K562 (cell line): Measurements from ENCODE around the gene NBEAL1. TPM values are rescaled to one million over a fixed set of nuclear protein-coding genes. Genes with fewer than 3 reads are reported as not detected.
A peak's percentile ranks its signal among the peaks of the same experiment; 100 is the strongest.

ENCODE experiments used
- BRCA1 ChIP-seq, 2 experiments: fragments of 450-650 bp in 1 of 2; sonication (generic) in 1 of 2; formaldehyde crosslinking in 1 of 2; IDR thresholded peaks; 2 replicates each; pipeline versions ENCODE4 v1.5.0 to v1.6.1; 2017 to 2020; ENCODE audit warnings: mild to moderate bottlenecking in 1 of 2, missing genetic modification reagents in 1 of 2
- CEBPB ChIP-seq: fragments of 450-650 bp; IDR thresholded peaks from 2 replicates; pipeline ENCODE4 v1.6.1; 2016; ENCODE audit warnings: missing genetic modification characterization, missing compliant biosample characterization
- FOS ChIP-seq: IDR thresholded peaks from 3 replicates; pipeline ENCODE4 v1.6.1; 2011; ENCODE audit not compliant: insufficient read length; ENCODE audit errors: extremely low read depth
- FOXJ3 ChIP-seq: sonication (generic); formaldehyde crosslinking; IDR thresholded peaks from 2 replicates; pipeline ENCODE4 v1.4.0; 2020; ENCODE audit warnings: mild to moderate bottlenecking, missing genetic modification reagents
- MGA ChIP-seq: fragments of 450-650 bp; IDR thresholded peaks from 2 replicates; pipeline ENCODE4 v1.6.1; 2016; ENCODE audit warnings: mild to moderate bottlenecking, moderate library complexity
- POLR2A ChIP-seq: fragments of 450-650 bp; conservative IDR thresholded peaks from 2 replicates; pipeline ENCODE4 v1.6.1; 2016
- PRDM10 ChIP-seq: fragments of 450-650 bp; IDR thresholded peaks from 2 replicates; pipeline ENCODE4 v1.6.1; 2018; ENCODE audit not compliant: partially characterized antibody
- PTBP1 ChIP-seq: fragments of 200-400 bp; formaldehyde crosslinking; IDR thresholded peaks from 2 replicates; pipeline ENCODE4 v1.6.1; 2017; ENCODE audit warnings: low read depth, low read length
- RBM22 ChIP-seq: fragments of 200-400 bp; formaldehyde crosslinking; IDR thresholded peaks from 2 replicates; pipeline ENCODE4 v1.6.1; 2018; ENCODE audit warnings: low read length, low read depth; ENCODE audit not compliant: poor library complexity, severe bottlenecking
- SMARCA5 ChIP-seq: fragments of 450-650 bp; IDR thresholded peaks from 2 replicates; pipeline ENCODE4 v1.6.1; 2016
- SUPT5H ChIP-seq: fragments of 450-650 bp; IDR thresholded peaks from 2 replicates; pipeline ENCODE4 v1.6.1; 2016
- TCF3 ChIP-seq: sonication (generic); formaldehyde crosslinking; IDR thresholded peaks from 2 replicates; pipeline ENCODE4 v1.4.0; 2020; ENCODE audit warnings: mild to moderate bottlenecking, missing genetic modification reagents
- ZKSCAN1 ChIP-seq: fragments of 150-350 bp; IDR thresholded peaks from 2 replicates; pipeline ENCODE4 v1.6.1; 2016; ENCODE audit warnings: low read depth, low read length
- ZKSCAN3 ChIP-seq: fragments of 250-450 bp; sonication (Bioruptor Pico); IDR thresholded peaks from 2 replicates; pipeline ENCODE4 v1.4.0; 2020
- ZNF316 ChIP-seq: fragments of 450-650 bp; IDR thresholded peaks from 2 replicates; pipeline ENCODE4 v1.6.1; 2016
- ZNF695 ChIP-seq: fragments of 450-650 bp; formaldehyde crosslinking; IDR thresholded peaks from 2 replicates; pipeline ENCODE4 v1.4.0; 2020; ENCODE audit warnings: mild to moderate bottlenecking, moderate library complexity
- polyA plus RNA-seq, 8 experiments: library from polyadenylated mRNA; depleted of rRNA in 4 of 8; stranded (reverse) in 5 of 8; unstranded in 3 of 8; fragments of >200 nt; fragmentation: Nextera tagmentation in 2 of 8; fragmentation: Illumina TruSeq in 1 of 8; extraction: Ambion mirVana in 2 of 8; extraction: Trizol in 1 of 8; gene quantifications; 2 replicates each; pipeline versions ENCODE4 v1.2.1 to v1.2.3, GENCODE V29; 2011 to 2014; ENCODE audit warnings: inconsistent platforms in 1 of 8, missing spikeins in 1 of 8
- total RNA-seq, 7 experiments: library from RNA; depleted of rRNA in 6 of 7; stranded (reverse); fragments of >200 nt in 6 of 7; fragmentation: Illumina TruSeq in 2 of 7; extraction: Trizol in 2 of 7; gene quantifications; 2 replicates each; pipeline versions ENCODE4 v1.2.1 to v1.2.3, GENCODE V29; 2011 to 2021; ENCODE audit warnings: low replicate concordance in 1 of 7

Gene NBEAL1
- total and polyA plus RNA-seq, 9 of the 15 experiments (the other 6 are each of a cell fraction or from before 2014, with no cell fraction given), result 2.1 to 13.5 (median 7.3) TPM

GRCh38 chr2:202965810-202966460, 48.7 kb upstream of the NBEAL1 start (continued):
- TF ChIP-seq ZNF695 (CRISPR knock-in tag) (no peak), POLR2A (peak; percentile 51; the same call in 1 of the 2 replicates), FOXJ3 (CRISPR knock-in tag) (no peak), SMARCA5 (no peak), MGA (peak; percentile 77), BRCA1 (IDR thresholded peaks at IDR 0.05) (no peak), BRCA1 (CRISPR knock-in tag; IDR thresholded peaks at IDR 0.05) (no peak), ZNF316 (peak; percentile 98), ZKSCAN1 (no peak), TCF3 (no peak), ZKSCAN3 (CRISPR knock-in tag) (no peak), CEBPB (no peak), PTBP1 (no peak), RBM22 (no peak), PRDM10 (no peak), SUPT5H (no peak), FOS (no peak)
